AG08396 (cell line): ENCODE data around the gene GABARAPL2.

Experiments
- DNase-seq: peaks from one replicate; pipeline ENCODE4 v3.0.0; 2012; ENCODE audit warnings: low spot score, mixed read lengths

GABARAPL2 gene

DNA sequence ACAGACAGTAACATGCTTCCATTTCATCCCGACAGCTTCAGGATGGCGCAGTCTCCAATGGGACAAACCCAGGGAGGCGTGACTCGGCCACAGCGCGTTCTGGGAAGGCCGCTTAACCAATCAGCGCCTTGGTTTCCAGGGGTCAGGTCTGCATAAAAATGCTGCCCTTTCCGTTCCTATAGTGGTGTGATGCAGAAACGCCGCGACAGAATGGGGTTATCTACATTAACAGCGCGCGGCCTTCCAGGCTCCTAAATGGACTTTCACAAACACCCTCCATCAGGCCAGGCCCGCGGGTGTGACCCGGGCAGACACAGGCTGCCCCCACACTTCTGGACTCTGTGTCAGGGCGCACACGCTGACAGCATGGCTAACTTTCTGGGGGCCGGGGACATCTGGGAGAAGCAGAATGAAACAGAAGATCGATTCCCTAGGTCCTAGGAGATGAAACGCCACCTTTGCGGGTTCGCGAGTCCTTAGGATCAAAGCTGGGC lies 10.9 kb upstream of the GABARAPL2 start:
- peak; percentile 94 for DNase-seq

DNA sequence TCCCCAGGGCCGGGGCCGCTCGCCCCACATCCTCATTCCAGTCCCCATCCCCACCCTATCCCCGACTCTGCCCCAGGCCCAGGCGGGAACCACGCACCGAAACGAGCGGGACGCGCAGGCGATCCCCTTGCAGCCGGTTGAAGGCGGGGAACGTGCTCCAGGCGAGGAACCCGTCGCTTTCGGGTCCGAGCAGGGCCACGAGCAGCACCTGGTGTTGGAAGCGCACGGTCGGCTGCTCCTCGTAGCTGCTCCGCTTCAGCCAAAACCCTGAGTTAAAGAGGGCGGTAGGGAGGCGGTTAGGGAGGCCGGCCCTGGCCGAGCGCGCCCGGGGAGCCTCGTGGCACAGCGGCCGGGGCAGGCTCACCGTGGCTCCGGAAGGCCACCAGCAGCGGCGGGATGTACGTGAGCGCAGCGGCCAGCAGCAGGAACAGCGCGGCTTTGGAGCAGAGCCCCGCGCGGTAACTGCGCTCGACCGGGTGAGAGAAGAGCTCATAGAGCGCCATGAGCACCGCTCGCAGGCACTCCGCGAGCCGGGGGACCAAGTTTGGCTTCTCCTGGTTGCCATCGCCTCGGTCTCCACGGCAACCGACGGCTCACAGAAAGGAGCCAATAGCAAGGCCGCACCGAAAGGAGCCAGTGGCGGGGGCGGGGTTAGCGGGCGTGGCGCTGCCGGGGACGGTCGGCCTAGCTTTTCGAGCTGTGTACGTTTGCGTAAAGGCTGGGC lies 10.3 kb upstream of the GABARAPL2 start, which contains the start of gene TMEM231:
TMEM231 (minus strand) TSS at position 546 of the 724 bp plus-strand sequence; CDS start at position 503, 43 bp downstream.
- DNase-seq = peak; percentile 97

DNA sequence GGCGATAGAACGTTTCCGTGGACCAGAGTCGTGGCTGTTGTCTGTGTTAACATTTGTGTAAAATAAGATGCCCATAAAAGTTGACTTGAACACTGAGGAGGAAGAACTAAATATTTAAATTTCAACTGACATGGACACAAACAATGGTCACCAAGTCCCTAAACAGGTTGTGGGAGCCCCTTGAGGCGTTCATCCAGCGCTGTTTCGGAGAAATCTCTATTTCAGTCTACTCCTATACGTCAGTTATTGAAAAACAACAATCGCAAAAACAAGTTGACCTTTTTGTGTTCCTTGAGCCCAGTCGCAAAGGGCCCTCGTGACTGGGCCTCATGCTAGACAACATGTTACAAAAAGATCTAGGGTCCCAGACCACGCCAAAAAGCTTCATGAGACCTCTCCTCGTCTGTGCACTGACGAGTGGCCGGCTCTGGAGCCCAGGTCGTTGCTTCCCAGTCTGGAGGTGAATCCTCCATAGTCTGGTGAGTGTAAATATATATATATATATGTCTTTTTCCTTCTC lies 9.7 kb upstream of the GABARAPL2 start:
- no peak for DNase-seq

DNA sequence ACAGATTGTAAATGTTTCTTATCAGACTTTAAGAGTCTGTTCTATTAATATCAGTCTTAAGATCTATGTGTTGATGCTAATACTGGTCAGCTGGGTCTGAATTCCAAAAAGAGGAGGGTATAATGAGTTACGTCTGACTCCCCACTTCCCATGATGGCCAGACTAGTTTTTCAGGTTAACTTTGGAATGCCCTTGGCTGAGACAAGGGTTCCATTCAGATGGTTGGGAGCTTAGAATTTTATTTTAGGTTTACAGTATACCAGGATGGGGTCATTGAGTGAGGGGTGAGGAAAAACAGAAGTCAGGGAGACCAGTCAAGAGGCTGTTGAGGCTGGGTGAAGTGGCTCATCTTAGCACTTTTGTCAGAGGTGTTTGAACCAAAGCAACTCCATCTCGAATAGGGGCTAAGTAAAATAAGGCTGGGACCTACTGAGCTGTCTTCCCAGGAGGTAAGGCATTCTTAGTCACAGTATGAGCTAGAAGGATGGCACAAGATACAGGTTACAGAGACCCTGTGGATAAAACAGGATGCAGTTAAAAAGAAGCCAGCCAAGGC lies 7.3 kb upstream of the GABARAPL2 start:
- DNase-seq = no peak

DNA sequence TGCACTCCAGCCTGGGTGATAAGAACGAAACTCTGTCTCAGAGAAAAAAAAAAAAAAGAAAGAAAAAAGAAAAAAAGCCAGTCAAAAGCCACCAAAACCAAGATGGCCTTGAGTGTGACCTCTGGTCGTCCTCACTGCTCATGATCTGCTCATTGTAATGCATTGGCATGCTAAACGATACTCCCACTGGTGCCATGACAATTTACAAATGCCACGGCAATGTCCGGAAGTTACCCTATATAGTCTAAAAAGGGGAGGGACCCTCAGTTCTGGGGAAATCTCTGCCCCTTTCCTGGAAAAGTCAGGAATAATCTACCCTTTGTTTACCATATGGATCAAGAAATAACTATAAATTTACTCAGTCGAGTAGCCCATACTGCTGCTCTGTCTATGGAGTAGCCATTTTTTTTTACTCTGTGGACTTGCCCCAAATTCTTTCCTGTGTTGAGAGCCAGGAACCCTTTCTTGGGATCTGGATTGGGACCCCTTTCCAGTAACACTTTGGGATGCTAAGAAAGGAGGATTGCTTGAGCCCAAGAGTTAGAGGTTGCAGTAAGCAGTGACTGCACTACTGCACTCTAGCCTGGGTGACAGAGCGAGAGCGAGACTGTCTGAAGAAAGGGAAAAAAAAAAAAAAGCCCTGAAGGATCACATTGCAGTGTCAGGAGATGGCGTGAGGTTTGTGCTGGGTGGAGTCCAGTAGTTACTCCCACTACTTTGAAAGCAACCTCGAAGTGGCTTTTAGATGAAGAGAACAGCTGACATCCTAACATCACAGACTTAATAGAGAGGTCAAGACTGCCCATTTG lies 6.4 kb upstream of the GABARAPL2 start:
- peak; percentile 48 for DNase-seq

DNA sequence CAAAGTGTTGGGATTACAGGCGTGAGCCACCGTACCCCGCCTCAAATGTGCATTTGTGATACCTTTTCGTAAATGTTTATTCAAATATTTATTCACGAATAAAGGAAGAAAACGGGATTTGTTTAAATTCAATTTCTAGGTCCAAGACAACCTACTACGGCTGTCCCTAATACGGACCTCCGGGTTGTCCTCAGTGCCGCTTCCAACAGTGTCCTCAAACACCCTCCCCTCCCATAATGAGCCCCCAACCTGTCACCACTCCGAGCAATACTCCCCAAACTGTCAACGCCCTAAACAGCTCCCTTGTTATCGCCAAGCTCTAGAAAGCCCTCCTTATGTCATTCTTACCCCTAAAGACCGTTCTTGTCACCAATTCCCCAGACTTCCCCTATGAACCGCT lies 539 bp upstream of the GABARAPL2 start:
- DNase-seq = no peak

DNA sequence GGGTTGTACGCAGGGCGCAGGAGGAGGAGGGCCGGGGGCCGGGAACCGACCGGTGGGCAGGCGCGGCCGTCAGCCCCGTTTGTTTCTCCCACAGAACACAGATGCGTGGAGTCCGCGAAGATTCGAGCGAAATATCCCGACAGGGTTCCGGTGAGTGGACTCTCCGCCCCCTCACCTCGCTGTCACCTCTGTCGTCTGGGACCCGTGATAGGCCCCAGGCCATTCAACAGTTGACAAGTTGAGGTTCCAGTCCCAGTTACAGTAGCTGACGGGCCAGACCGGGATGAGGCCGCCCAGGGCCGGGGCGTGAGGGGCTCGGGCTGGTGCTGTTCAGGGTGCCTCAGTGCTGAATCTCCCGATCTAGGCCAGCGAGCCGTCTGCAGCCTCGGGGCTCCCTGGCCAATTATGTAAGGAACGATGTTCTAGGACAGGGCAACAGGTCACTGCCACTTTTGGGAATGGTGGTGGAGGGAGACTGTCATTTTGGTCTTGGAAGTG lies 628 bp downstream of the GABARAPL2 start:
- DNase-seq = peak; percentile 27

DNA sequence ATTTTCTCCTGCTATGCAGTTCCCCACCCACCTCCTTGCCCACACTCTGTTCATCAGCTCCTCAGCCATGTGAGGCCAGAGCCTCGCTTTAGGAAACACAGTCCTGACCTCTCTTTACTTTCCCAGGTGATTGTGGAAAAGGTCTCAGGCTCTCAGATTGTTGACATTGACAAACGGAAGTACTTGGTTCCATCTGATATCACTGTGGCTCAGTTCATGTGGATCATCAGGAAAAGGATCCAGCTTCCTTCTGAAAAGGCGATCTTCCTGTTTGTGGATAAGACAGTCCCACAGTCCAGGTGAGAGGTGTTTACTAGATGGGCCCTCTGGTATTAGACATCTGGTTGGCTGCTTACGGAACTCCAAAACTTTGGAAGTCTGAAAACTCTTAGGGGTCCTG lies 1.7 kb downstream of the GABARAPL2 start:
- DNase-seq = no peak

DNA sequence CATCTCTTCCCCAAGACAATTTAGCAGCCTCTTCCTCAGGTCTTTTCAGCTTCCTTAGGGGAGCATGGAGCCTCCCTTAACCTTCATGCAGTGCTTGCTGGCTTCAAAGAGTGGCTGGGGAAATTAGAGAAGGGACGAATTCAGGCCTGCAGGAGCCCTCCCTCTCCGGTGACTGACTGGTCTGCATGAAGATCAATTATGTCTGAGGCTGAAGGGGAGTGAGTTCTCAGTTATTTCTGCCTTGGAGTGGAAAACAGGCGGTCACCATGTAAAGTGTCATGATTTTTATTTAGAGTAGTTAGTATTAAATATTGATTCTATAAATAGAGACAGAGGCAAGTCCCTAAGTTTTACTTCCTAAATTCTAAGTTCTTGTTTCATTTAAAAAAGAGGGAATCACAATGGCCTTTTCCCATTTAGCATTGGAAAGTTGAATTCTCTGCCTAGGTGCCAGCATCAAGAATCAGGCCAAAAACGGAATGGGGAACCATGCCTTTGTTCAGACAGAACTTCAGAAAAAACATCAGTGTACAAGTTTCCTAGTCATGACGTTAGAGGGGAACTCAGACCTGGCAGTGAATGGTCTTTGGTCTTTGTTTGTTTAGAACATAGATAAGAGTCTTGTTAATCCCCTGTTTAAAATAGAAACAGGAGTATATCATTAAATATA lies 4.4 kb downstream of the GABARAPL2 start:
- no peak for DNase-seq

DNA sequence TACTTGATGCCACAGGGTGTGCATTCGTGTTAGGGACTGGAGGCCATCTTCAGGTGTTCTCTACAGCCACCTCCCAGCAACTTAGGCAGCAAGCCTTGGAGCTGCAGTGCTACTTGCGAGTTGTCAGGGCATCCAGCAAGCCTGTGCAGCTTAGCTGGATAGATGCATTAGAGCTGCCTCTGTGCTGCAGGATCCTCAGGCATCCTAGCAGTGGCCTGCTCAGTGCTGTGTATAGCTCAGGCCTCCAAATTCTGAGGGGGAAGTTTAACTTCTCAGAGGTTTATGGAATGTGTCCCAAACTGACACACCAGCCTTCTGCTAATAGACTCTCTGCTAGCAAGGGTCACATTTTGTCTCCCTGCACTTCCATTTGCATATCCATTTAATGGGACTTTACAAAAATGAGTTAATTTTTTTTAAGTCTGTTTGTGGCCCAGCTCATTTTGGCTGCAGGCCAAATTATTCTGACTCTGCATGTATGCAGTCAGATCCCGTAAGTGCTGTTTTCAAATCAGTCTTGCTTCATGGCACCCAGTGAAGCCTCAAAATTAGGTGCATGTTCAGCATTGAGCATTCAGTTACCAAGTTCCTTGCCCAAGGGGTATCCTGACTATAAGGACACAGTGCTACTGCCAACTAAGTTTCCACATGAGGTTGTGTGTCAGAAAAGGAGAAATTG lies 6.8 kb downstream of the GABARAPL2 start:
- no peak for DNase-seq

DNA sequence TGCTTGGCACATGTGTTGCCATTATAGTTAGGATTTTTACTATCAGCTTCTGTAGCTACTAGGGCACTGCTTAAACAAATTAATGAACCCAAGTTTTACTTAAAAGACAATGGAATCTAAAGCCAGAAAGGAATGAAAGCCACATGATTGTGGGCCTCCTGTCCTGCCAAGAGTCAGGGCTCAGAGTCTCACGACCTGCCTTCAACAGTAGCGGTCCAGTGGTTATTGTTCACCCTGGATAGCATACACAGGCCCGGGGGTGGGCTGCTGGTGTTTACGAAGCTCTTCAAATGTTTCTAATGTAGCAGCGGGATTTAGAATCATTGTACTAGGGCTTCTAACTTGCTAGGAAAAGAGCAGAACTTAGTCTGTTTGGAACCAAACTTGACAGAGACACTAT lies 7.8 kb downstream of the GABARAPL2 start:
- DNase-seq = no peak

DNA sequence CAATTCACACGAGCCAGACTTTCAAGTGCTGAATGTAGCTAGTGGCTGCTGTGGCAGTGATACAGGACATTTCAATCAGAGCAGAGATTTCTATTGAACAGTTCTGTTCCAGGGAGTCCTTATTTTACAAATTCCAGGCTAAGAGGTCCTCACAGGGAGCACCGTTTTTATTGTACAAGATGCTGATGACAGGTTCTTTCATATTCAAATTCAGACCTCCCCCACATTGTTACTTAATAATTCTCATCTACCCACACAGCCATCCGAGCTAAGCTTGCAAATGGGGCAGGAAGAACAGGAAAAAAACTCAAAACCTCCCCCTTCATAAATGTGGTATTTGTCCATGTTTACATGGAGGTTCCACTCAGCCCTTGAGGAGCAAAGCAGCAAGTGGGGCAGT lies 9.8 kb downstream of the GABARAPL2 start:
- DNase-seq = no peak

DNA sequence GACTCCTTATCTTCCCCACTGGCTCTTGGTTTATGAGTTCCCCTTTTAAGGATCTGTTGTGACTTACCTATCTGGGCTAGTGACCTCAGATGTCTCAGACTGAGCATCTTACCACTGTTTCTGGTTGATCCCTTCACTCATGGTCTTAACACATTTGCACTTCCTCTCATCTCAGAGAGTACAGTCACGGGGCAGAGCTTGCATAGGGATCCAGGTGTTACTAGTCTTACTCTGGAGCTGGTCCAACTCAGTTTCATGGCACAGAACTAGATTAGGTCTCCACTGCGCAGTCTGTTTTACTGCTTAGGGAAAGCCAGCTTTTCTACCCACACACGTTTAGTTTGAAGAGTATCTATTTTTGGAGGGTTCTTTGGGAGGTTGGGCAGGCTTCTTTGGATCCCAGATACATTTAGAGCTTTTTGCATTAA lies 10.2 kb downstream of the GABARAPL2 start:
- no peak for DNase-seq

DNA sequence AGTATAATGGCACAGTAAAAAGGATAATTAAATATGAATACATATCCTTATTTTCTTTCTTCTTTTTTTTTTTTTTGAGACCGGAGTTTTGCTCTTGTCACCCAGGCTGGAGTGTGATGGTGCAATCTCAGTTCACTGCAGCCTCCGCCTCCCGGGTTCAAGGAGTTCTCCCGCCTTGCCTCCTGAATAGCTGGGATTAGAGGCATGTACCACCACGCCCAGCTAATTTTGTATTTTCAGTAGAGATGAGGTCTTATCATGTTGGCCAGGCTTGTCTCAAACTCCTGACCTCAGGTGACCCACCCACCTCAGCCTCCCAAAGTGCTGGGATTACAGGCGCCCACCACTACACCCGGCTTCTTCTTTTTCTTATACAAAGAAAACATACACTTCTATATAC lies 12.0 kb downstream of the GABARAPL2 start:
- no peak for DNase-seq

DNA sequence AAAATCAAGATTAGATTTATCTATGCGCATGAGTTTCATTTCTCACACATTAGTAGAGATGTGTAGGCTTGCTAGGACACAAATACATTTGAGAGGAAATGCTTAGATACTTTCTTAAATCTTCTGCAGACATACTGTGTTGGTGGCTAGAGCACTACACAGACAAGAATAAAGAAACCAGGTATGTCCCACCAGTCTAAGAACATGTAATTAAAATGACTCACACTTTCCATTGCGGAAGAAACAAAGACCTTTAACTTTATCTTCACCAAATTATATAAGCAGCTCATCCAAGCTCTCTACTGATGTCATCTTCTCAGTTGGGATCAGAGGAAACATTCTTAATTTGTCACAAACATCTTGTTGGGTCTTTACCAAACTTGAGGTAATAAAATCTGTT lies 12.5 kb downstream of the GABARAPL2 start:
- DNase-seq = no peak

DNA sequence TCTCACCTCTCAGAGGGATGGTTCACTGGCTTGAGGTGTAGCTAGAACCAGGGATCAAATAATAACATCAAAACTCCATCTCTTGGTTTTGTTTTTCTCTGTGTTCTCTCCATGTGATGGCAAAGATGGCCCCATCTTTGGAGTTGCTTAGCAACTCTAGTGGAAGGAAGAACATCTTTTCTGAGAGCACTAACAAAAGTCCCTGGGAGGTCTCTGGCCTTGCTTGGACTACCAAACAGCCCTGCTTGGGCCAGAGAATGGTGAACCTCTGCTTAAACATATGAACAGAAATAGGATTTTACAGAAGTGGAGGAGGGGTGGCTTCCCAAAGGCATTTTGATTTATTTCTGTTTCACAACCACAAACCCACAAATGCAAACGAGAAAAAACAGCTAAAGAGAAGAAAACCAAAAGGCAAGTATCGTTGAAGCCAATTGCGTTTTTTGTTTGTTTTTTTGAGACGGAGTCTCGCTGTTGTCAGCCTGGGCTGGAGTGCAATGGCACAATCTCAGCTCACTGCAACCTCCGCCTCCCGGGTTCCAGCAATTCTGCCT lies 13.2 kb downstream of the GABARAPL2 start:
- no peak for DNase-seq

DNA sequence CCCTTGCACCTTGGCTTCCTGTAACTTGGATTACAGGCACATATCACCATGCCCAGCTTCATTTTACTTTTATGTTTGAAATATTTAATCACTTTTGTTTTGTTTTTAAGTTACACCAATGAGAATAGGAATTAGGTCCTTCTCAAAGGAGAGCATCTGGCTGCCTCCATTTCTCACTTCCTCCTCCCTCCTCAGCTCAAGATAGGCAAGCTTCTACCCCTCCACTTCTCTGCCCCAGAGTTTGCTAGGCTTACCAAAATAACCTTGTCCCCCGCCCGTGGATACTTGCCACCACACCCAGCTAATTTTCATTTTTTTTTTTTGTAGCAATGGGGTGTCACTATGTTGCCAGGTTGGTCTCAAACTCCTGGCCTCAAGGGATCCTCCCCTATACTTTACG lies 17.9 kb downstream of the GABARAPL2 start:
- DNase-seq = no peak

DNA sequence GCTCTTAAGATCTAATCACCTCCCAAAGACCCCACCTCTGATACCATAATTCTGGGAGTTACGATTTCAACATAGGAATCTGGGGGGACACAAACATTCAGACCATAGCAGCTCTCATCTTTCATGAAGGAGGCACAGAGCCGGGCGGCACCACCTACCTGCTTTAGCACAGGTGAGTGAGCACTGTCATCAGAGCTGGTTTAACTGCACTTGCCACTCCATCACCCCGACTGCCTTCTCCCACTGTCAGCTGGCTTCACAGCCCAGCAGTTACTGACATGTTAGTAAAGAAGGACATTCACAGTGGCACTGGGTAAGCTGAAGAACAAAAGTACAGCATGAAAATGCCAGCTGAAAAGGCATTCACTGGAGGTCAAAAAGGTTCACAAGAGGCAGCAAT lies 22.5 kb downstream of the GABARAPL2 start:
- no peak for DNase-seq

DNA sequence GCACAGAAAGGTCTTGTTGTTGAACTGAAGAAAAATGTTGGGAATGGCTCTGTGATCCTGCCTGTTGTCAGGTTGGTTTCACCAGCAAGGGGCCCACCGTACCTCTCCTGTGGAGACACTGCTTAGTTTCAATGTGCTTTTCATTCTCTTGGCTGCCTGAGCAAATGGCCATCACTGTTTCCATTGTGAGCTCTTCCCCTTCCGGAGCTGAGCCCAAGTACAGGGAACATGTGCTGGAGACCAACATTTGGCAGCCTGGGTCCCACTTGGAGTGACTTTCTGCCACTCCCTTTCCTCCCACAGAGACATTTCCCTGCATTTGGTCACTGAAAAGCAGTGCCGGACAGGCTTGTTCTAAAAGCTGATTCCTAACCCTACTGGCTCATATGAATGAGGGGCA lies 23.1 kb downstream of the GABARAPL2 start:
- no peak for DNase-seq

DNA sequence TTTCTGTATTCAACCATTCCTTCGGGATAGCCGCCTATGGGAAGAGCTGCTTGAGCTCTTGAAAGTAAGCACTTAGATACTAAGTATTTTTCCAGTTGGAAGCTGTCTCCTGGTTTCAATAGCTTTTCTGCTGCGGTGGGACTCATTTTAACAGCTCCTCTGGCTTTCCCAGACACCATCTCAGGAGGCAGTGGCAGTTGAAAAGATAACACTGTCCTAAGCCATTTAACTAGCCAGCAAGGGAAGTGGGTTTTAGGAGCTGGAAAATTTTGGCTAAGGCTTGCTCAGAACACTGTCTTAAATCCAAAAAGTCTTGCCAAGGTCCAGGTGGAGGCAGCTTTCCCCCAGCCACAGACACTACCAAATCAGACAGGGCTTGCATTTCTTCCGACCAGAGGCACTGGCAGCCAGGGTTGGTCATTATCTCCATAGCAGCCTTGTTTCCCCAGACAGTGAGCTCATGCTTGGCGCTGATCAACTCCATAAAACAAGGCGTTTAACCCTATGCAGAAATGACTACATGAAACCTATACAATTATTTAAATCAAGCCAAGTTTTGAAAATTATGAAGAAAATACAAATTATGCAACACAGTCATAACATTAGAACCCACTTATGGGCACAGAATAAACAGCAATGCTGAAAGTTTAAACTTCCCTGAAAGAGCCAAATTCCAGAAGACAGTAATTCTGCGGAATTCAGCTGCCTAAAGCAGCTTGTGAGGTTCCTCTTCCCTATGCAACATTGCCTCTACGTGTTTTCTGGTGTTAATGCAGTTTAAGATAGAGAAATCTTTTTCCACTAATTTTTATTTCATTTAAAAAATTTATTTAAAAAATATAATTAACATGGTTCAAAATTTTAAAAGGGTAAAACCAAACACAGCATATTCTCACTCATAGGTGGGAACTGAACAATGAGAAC lies 25.0 kb downstream of the GABARAPL2 start:
- peak; percentile 60 for DNase-seq
